ENCODE data around the gene OR4C6. TPM values are rescaled to one million over a fixed set of nuclear protein-coding genes. Genes with fewer than 3 reads are reported as not detected.

Gene OR4C6
- total and polyA plus RNA-seq, 2 experiments from 2014 or later = not detected

DNA sequence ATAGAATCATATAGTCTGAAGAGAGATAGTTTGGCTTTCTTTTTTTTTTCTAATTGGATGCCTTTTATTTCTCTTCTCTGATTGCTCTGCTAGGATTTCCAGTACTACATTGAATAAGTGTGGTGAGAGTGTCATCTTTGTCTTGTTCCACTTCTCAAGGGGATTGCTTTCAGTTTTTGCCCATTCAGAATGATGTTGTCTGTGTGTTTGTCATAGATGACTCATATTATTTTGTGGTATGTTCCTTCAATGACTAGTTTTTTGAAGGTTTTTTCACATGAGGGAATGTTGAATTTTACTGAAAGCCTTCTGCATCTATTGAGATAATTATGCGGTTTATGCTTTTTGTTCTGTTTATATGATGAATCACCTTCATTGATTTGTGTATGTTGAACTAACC is 37.5 kb upstream of the OR4C6 start (continued):
- TF ChIP-seq, protein P1, sequence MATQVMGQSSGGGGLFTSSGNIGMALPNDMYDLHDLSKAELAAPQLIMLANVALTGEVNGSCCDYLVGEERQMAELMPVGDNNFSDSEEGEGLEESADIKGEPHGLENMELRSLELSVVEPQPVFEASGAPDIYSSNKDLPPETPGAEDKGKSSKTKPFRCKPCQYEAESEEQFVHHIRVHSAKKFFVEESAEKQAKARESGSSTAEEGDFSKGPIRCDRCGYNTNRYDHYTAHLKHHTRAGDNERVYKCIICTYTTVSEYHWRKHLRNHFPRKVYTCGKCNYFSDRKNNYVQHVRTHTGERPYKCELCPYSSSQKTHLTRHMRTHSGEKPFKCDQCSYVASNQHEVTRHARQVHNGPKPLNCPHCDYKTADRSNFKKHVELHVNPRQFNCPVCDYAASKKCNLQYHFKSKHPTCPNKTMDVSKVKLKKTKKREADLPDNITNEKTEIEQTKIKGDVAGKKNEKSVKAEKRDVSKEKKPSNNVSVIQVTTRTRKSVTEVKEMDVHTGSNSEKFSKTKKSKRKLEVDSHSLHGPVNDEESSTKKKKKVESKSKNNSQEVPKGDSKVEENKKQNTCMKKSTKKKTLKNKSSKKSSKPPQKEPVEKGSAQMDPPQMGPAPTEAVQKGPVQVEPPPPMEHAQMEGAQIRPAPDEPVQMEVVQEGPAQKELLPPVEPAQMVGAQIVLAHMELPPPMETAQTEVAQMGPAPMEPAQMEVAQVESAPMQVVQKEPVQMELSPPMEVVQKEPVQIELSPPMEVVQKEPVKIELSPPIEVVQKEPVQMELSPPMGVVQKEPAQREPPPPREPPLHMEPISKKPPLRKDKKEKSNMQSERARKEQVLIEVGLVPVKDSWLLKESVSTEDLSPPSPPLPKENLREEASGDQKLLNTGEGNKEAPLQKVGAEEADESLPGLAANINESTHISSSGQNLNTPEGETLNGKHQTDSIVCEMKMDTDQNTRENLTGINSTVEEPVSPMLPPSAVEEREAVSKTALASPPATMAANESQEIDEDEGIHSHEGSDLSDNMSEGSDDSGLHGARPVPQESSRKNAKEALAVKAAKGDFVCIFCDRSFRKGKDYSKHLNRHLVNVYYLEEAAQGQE (IDR thresholded peaks at IDR 0.05; ENCODE audit: unreplicated experiment) = no peak
- TF ChIP-seq POLR2AphosphoS5 (IDR thresholded peaks at IDR 0.05; ENCODE audit: low read depth) = no peak
- TF ChIP-seq JUNB (IDR thresholded peaks at IDR 0.05; ENCODE audit: unreplicated experiment) = no peak

GRCh38 chr11:55634813-55635212 is 27.2 kb upstream of the OR4C6 start, which contains the start of gene OR4P4:
Gene OR4P4, plus strand, starts transcription at chr11:55635113.
- H3K36me3 Mint-ChIP-seq (ENCODE audit: low read depth) = peaks cover 28% of the 10 kb centered on the region; the same call in 2 of the 3 replicates
- Histone ChIP-seq H3K27ac (ENCODE audit: low read depth) (no peak within 1 kb of the TSS), H3K27me3 (ENCODE audit: insufficient read depth) (no peaks in the 10 kb centered on the region), H3K9me2 (ENCODE audit: insufficient read depth) (no peaks in the 10 kb centered on the region), H3K36me3 (ENCODE audit: insufficient read depth) (peaks cover 7% of the 10 kb centered on the region), H3K4me2 (no peak within 1 kb of the TSS), H2AFZ (no peak within 1 kb of the TSS), H3K4me3 (no peak within 1 kb of the TSS), H3K79me2 (replicated peaks; ENCODE audit: insufficient read depth) (no peaks in the 10 kb centered on the region), H3F3A (replicated peaks; ENCODE audit: low read depth) (no peaks in the 10 kb centered on the region), H3K4me1 (ENCODE audit: insufficient read depth) (no peaks in the 10 kb centered on the region), H4K20me1 (replicated peaks; ENCODE audit: insufficient read depth) (no peaks in the 10 kb centered on the region)
- no peak within 1 kb of the TSS for H3K27ac Mint-ChIP-seq
- ATAC-seq (no peak), DNase-seq (ENCODE audit: low spot score) (no peak)
- H3K27me3 Mint-ChIP-seq (ENCODE audit: insufficient read depth, low read depth, poor library complexity) = no peaks in the 10 kb centered on the region
- H3K4me3 Mint-ChIP-seq = no peak within 1 kb of the TSS
- H3K9me3 Mint-ChIP-seq = peaks cover 91% of the 10 kb centered on the region
- no peaks in the 10 kb centered on the region for H3K4me1 Mint-ChIP-seq
- TF ChIP-seq CTCF (conservative IDR thresholded peaks at IDR 0.05; ENCODE audit: low read depth in 2 of 2) = no peak
- TF ChIP-seq, protein P2, sequence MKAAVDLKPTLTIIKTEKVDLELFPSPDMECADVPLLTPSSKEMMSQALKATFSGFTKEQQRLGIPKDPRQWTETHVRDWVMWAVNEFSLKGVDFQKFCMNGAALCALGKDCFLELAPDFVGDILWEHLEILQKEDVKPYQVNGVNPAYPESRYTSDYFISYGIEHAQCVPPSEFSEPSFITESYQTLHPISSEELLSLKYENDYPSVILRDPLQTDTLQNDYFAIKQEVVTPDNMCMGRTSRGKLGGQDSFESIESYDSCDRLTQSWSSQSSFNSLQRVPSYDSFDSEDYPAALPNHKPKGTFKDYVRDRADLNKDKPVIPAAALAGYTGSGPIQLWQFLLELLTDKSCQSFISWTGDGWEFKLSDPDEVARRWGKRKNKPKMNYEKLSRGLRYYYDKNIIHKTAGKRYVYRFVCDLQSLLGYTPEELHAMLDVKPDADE (IDR thresholded peaks at IDR 0.05) = no peak
- no peak for TF ChIP-seq POLR2AphosphoS5 (IDR thresholded peaks at IDR 0.05; ENCODE audit: low read depth)
- no peak for TF ChIP-seq STAT1 (IDR thresholded peaks at IDR 0.05; ENCODE audit: unreplicated experiment)
- TF ChIP-seq, protein P1 (IDR thresholded peaks at IDR 0.05; ENCODE audit: unreplicated experiment) = no peak
- TF ChIP-seq NANOG (IDR thresholded peaks at IDR 0.05; ENCODE audit: borderline replicate concordance) = no peak
- no peak for TF ChIP-seq JUNB (IDR thresholded peaks at IDR 0.05; ENCODE audit: unreplicated experiment)
- TF ChIP-seq ZNF114 (CRISPR knock-in tag; IDR thresholded peaks at IDR 0.05) = no peak
- no peak for TF ChIP-seq ZNF331 (CRISPR knock-in tag; IDR thresholded peaks at IDR 0.05; ENCODE audit: low read depth)
- TF ChIP-seq EZH2phosphoT487 (IDR thresholded peaks at IDR 0.05; ENCODE audit: unreplicated experiment) = no peak
